Ishikawa (cell line): ENCODE measurements around the gene HMGN4.

Source experiments
- CEBPB ChIP-seq: IDR thresholded peaks from 2 replicates; pipeline ENCODE4 v1.6.1; 2012
- CREB1 ChIP-seq: IDR thresholded peaks from 2 replicates; pipeline ENCODE4 v1.6.1; 2012; ENCODE audit warnings: low read depth
- EGR1 ChIP-seq: IDR thresholded peaks from 2 replicates; pipeline ENCODE4 v1.6.1; 2012
- EP300 ChIP-seq: IDR thresholded peaks from 2 replicates; pipeline ENCODE4 v1.6.1; 2012; ENCODE audit warnings: borderline replicate concordance
- FOXM1 ChIP-seq: IDR thresholded peaks from 2 replicates; pipeline ENCODE4 v1.6.1; 2012; ENCODE audit warnings: low read depth, borderline replicate concordance
- MAX ChIP-seq: IDR thresholded peaks from 2 replicates; pipeline ENCODE4 v1.6.1; 2012
- NFIC ChIP-seq: IDR thresholded peaks from 2 replicates; pipeline ENCODE4 v1.6.1; 2012
- RAD21 ChIP-seq: IDR thresholded peaks from 2 replicates; pipeline ENCODE4 v1.6.1; 2012; ENCODE audit warnings: low read depth
- REST ChIP-seq: IDR thresholded peaks from 2 replicates; pipeline ENCODE4 v1.6.1; 2012; ENCODE audit warnings: low read depth, mild to moderate bottlenecking
- TAF1 ChIP-seq: IDR thresholded peaks from 2 replicates; pipeline ENCODE4 v1.6.1; 2012; ENCODE audit warnings: low read depth, mild to moderate bottlenecking
- TCF12 ChIP-seq: IDR thresholded peaks from 2 replicates; pipeline ENCODE4 v1.6.1; 2012; ENCODE audit warnings: low read depth
- TEAD4 ChIP-seq: IDR thresholded peaks from 2 replicates; pipeline ENCODE4 v1.6.1; 2012
- USF1 ChIP-seq: IDR thresholded peaks from 2 replicates; pipeline ENCODE4 v1.6.1; 2012
- YY1 ChIP-seq: IDR thresholded peaks from 2 replicates; pipeline ENCODE4 v1.6.1; 2012; ENCODE audit warnings: low read depth
- ZBTB7A ChIP-seq: IDR thresholded peaks from 2 replicates; pipeline ENCODE4 v1.6.1; 2012; ENCODE audit warnings: low read depth

HMGN4 gene

GRCh38 chr6:26578741-26579140, 40.6 kb downstream of the HMGN4 start:
- TF ChIP-seq MAX: no peak
- no peak for TF ChIP-seq USF1
- TF ChIP-seq REST: no peak
- no peak for TF ChIP-seq ZBTB7A
- no peak for TF ChIP-seq NFIC
- TF ChIP-seq YY1: no peak
- no peak for TF ChIP-seq TEAD4
- no peak for TF ChIP-seq CREB1
- no peak for TF ChIP-seq CEBPB
- TF ChIP-seq RAD21: no peak
- TF ChIP-seq FOXM1: no peak
- TF ChIP-seq EGR1: no peak
- no peak for TF ChIP-seq TCF12
- TF ChIP-seq EP300: no peak
- no peak for TF ChIP-seq TAF1

GRCh38 chr6:26581164-26581915, 43.2 kb downstream of the HMGN4 start:
- TF ChIP-seq TEAD4 (no peak), YY1 (no peak), TCF12 (no peak), NFIC (no peak), ZBTB7A (no peak), CEBPB (no peak), EP300 (no peak), EGR1 (no peak), USF1 (no peak), RAD21 (no peak), REST (no peak), FOXM1 (no peak), TAF1 (no peak), CREB1 (no peak), MAX (no peak)

- TF ChIP-seq TAF1: no peak
- TF ChIP-seq EGR1: no peak
- TF ChIP-seq REST: no peak
- no peak for TF ChIP-seq MAX
- no peak for TF ChIP-seq ZBTB7A
- no peak for TF ChIP-seq YY1
- no peak for TF ChIP-seq CEBPB
- no peak for TF ChIP-seq TEAD4
- no peak for TF ChIP-seq TCF12
- TF ChIP-seq CREB1: no peak
- TF ChIP-seq NFIC: no peak
These were observed 50.8 kb downstream of the HMGN4 start for GRCh38 chr6:26588965-26589364.

GRCh38 chr6:26592649-26593048, 54.5 kb downstream of the HMGN4 start:
- no peak for TF ChIP-seq CEBPB
- no peak for TF ChIP-seq RAD21
- no peak for TF ChIP-seq TAF1
- no peak for TF ChIP-seq REST
- no peak for TF ChIP-seq ZBTB7A
- TF ChIP-seq CREB1: no peak
- TF ChIP-seq EP300: no peak
- no peak for TF ChIP-seq YY1
- no peak for TF ChIP-seq USF1
- TF ChIP-seq TCF12: no peak
- no peak for TF ChIP-seq TEAD4
- TF ChIP-seq EGR1: no peak
- TF ChIP-seq FOXM1: no peak
- TF ChIP-seq MAX: no peak
